Measurements from ENCODE around the gene OR52D1.

DNA sequence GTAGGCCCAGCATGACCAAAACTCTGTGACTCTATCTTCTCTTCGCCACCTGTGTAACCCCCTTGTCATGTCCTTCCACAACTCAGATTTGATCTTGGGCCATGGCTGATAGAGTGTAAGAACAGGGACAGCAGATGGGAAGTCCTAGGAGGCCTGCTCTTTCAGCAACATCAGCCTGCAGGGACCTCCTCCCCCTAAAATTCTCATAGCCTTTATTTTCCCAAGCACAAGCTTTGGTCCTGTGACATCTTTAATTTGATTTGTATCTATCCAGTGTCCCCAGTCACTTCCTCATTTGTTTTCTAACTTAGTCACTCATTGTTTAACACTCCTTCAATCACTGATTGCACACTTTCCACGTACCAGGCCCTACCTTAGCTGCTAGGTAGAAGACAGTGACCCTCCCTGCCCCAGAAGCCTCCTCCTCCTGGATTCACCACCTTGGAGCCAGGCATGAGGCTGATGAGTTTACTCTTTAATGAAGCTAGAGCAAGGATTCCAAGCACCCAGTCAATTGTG, 16.0 kb downstream of the OR52D1 start:
- TF ChIP-seq, protein P1, sequence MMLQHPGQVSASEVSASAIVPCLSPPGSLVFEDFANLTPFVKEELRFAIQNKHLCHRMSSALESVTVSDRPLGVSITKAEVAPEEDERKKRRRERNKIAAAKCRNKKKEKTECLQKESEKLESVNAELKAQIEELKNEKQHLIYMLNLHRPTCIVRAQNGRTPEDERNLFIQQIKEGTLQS (IDR thresholded peaks at IDR 0.05), result no peak
- TF ChIP-seq YY1 (IDR thresholded peaks at IDR 0.05) (no peak), SP1 (IDR thresholded peaks at IDR 0.05) (no peak), TAF1 (conservative IDR thresholded peaks at IDR 0.05) (no peak), GABPA (IDR thresholded peaks at IDR 0.05 in 1 of 2, conservative IDR thresholded peaks at IDR 0.05 in 1 of 2) (no peak), FOXA1 (IDR thresholded peaks at IDR 0.05) (no peak), RAD21 (IDR thresholded peaks at IDR 0.05) (no peak)
- TF ChIP-seq, protein P2, sequence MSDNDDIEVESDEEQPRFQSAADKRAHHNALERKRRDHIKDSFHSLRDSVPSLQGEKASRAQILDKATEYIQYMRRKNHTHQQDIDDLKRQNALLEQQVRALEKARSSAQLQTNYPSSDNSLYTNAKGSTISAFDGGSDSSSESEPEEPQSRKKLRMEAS (IDR thresholded peaks at IDR 0.05), result no peak
- TF ChIP-seq, protein P3, sequence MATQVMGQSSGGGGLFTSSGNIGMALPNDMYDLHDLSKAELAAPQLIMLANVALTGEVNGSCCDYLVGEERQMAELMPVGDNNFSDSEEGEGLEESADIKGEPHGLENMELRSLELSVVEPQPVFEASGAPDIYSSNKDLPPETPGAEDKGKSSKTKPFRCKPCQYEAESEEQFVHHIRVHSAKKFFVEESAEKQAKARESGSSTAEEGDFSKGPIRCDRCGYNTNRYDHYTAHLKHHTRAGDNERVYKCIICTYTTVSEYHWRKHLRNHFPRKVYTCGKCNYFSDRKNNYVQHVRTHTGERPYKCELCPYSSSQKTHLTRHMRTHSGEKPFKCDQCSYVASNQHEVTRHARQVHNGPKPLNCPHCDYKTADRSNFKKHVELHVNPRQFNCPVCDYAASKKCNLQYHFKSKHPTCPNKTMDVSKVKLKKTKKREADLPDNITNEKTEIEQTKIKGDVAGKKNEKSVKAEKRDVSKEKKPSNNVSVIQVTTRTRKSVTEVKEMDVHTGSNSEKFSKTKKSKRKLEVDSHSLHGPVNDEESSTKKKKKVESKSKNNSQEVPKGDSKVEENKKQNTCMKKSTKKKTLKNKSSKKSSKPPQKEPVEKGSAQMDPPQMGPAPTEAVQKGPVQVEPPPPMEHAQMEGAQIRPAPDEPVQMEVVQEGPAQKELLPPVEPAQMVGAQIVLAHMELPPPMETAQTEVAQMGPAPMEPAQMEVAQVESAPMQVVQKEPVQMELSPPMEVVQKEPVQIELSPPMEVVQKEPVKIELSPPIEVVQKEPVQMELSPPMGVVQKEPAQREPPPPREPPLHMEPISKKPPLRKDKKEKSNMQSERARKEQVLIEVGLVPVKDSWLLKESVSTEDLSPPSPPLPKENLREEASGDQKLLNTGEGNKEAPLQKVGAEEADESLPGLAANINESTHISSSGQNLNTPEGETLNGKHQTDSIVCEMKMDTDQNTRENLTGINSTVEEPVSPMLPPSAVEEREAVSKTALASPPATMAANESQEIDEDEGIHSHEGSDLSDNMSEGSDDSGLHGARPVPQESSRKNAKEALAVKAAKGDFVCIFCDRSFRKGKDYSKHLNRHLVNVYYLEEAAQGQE (IDR thresholded peaks at IDR 0.05), result no peak
- TF ChIP-seq, protein P4, sequence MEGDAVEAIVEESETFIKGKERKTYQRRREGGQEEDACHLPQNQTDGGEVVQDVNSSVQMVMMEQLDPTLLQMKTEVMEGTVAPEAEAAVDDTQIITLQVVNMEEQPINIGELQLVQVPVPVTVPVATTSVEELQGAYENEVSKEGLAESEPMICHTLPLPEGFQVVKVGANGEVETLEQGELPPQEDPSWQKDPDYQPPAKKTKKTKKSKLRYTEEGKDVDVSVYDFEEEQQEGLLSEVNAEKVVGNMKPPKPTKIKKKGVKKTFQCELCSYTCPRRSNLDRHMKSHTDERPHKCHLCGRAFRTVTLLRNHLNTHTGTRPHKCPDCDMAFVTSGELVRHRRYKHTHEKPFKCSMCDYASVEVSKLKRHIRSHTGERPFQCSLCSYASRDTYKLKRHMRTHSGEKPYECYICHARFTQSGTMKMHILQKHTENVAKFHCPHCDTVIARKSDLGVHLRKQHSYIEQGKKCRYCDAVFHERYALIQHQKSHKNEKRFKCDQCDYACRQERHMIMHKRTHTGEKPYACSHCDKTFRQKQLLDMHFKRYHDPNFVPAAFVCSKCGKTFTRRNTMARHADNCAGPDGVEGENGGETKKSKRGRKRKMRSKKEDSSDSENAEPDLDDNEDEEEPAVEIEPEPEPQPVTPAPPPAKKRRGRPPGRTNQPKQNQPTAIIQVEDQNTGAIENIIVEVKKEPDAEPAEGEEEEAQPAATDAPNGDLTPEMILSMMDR (IDR thresholded peaks at IDR 0.05; ENCODE audit: low read depth, low read length, missing input control), result no peak
- TF ChIP-seq, protein P5, sequence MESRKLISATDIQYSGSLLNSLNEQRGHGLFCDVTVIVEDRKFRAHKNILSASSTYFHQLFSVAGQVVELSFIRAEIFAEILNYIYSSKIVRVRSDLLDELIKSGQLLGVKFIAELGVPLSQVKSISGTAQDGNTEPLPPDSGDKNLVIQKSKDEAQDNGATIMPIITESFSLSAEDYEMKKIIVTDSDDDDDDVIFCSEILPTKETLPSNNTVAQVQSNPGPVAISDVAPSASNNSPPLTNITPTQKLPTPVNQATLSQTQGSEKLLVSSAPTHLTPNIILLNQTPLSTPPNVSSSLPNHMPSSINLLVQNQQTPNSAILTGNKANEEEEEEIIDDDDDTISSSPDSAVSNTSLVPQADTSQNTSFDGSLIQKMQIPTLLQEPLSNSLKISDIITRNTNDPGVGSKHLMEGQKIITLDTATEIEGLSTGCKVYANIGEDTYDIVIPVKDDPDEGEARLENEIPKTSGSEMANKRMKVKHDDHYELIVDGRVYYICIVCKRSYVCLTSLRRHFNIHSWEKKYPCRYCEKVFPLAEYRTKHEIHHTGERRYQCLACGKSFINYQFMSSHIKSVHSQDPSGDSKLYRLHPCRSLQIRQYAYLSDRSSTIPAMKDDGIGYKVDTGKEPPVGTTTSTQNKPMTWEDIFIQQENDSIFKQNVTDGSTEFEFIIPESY (IDR thresholded peaks at IDR 0.05), result no peak

Data from liver (tissue), 3 donors.